Stimulated activated CD8-positive, alpha-beta memory T cell treated with anti-CD3 and anti-CD28 coated beads, Interleukin-12 subunit alpha, Interleukin-12 subunit beta, amount 100 ng/mL, for 24 hours (primary cell): ENCODE data around the gene CDC25A.

Source experiments
- DNase-seq: peaks from one replicate; pipeline ENCODE4 v3.0.0-alpha.2; 2020; ENCODE audit errors: extremely low read depth

The CDC25A gene

GRCh38 chr3:48194446-48195071 lies 6.3 kb upstream of the CDC25A start:
- DNase-seq: no peak

- DNase-seq: no peak
Observed at GRCh38 chr3:48190911-48191310, 2.7 kb upstream of the CDC25A start.

GRCh38 chr3:48189321-48189720 lies 1.1 kb upstream of the CDC25A start:
- no peak for DNase-seq

- no peak for DNase-seq
Observed at GRCh38 chr3:48187579-48188265, 495 bp downstream of the CDC25A start.

GRCh38 chr3:48187301-48187578 lies 977 bp downstream of the CDC25A start:
- DNase-seq: no peak

GRCh38 chr3:48186631-48187300 lies 1.5 kb downstream of the CDC25A start:
- no peak for DNase-seq

GRCh38 chr3:48185129-48185528 lies 3.1 kb downstream of the CDC25A start:
- no peak for DNase-seq

- no peak for DNase-seq
Observed at GRCh38 chr3:48184299-48184698, 3.9 kb downstream of the CDC25A start.

- DNase-seq: no peak
Observed at GRCh38 chr3:48180531-48181253, 7.5 kb downstream of the CDC25A start.

GRCh38 chr3:48180021-48180420 lies 8.2 kb downstream of the CDC25A start:
- no peak for DNase-seq

- no peak for DNase-seq
Observed at GRCh38 chr3:48178072-48178471, 10.1 kb downstream of the CDC25A start.

- peak; percentile 7 for DNase-seq
Observed at GRCh38 chr3:48157950-48158376, 30.3 kb downstream of the CDC25A start.

- no peak for DNase-seq
Observed at GRCh38 chr3:48157202-48157840, 30.9 kb downstream of the CDC25A start.

- no peak for DNase-seq
Observed at GRCh38 chr3:48156163-48156562, 32.1 kb downstream of the CDC25A start.

GRCh38 chr3:48155122-48155521 lies 33.1 kb downstream of the CDC25A start:
- no peak for DNase-seq

- DNase-seq: no peak
Observed at GRCh38 chr3:48151807-48152427, 36.3 kb downstream of the CDC25A start.

GRCh38 chr3:48151058-48151806 lies 37.0 kb downstream of the CDC25A start:
- DNase-seq: no peak

GRCh38 chr3:48143992-48144391 lies 44.2 kb downstream of the CDC25A start:
- DNase-seq: no peak

- no peak for DNase-seq
Observed at GRCh38 chr3:48143567-48143966, 44.6 kb downstream of the CDC25A start.

- DNase-seq: no peak
Observed at GRCh38 chr3:48142316-48142870, 45.8 kb downstream of the CDC25A start.
